Kidney (tissue), 14 donors: Measurements from ENCODE around the gene PCBP4. TPM values are rescaled to one million over a fixed set of nuclear protein-coding genes. Genes with fewer than 3 reads are reported as not detected.
A peak's percentile ranks its signal among the peaks of the same experiment; 100 is the strongest.
"Not testable (repeated sequence)": the region's sequence is repeated elsewhere in the genome, so short reads cannot be mapped to it uniquely, and the experiment has no call there.

ENCODE experiments used
- DNase-seq, 5 donors: peaks; one replicate each; pipeline ENCODE4 v3.0.0-alpha.2; 2013 to 2020
- FAIRE-seq: peaks from 2 replicates; lab custom pipeline; 2012; peaks lifted over from hg19 to GRCh38; lab: Jason Lieb, UNC
- H3K27ac ChIP-seq, 2 donors: one replicate each; pipeline ENCODE4 v1.7.0; 2013; ENCODE audit warnings: low read depth in 2 of 2, low read length in 2 of 2, inconsistent platforms in 1 of 2
- H3K27me3 ChIP-seq: one replicate; pipeline ENCODE4 v1.7.1; 2013; ENCODE audit warnings: low read length, inconsistent platforms; ENCODE audit not compliant: control insufficient read depth, insufficient read depth
- H3K36me3 ChIP-seq, 3 donors: one replicate each; pipeline versions ENCODE4 v1.7.0 to v1.7.1; 2013; ENCODE audit warnings: low read length in 3 of 3, control low read depth in 1 of 3, inconsistent platforms in 1 of 3; ENCODE audit not compliant: insufficient read depth in 3 of 3, control insufficient read depth in 2 of 3
- H3K4me1 ChIP-seq, 3 donors: one replicate each; pipeline versions ENCODE4 v1.7.0 to v1.7.1; 2013; ENCODE audit warnings: low read length in 3 of 3, inconsistent platforms in 1 of 3, low read depth in 1 of 3; ENCODE audit not compliant: control insufficient read depth in 2 of 3, insufficient read depth in 2 of 3
- H3K4me3 ChIP-seq, 3 donors: one replicate each; pipeline versions ENCODE4 v1.7.0 to v1.8.1; 2013; ENCODE audit warnings: low read length in 3 of 3, control low read depth in 1 of 3, inconsistent platforms in 1 of 3
- H3K9ac ChIP-seq, 3 donors: one replicate each; pipeline versions ENCODE4 v1.7.0 to v1.7.1; 2013; ENCODE audit warnings: low read length in 3 of 3, control low read depth in 1 of 3, inconsistent platforms in 1 of 3
- H3K9me3 ChIP-seq, 3 donors: one replicate each; pipeline versions ENCODE4 v1.7.0 to v1.7.1; 2013; ENCODE audit warnings: low read length in 3 of 3, control low read depth in 1 of 3, inconsistent platforms in 1 of 3; ENCODE audit not compliant: control insufficient read depth in 2 of 3, insufficient read depth in 1 of 3
- CTCF ChIP-seq: IDR thresholded peaks from 3 replicates; pipeline ENCODE4 v1.5.1; 2012; ENCODE audit warnings: mild to moderate bottlenecking, moderate library complexity, borderline replicate concordance; ENCODE audit not compliant: insufficient read depth; ENCODE audit errors: extremely low read depth
- intact Hi-C: fragments of 100-400 bp; cut with DNase I; formaldehyde crosslinking; loops from one replicate; pipeline ENCODE4 v1.11.1; 2022
- polyA plus RNA-seq: library from polyadenylated mRNA; stranded (reverse); fragments of 350-450 nt; fragmentation: Illumina TruSeq; extraction: RNeasy Lipid Tissue Mini Kit (QIAGEN cat#74804); gene quantifications from one replicate; pipeline ENCODE4 v1.2.3, GENCODE V29; 2014; ENCODE audit warnings: low read depth, low replicate concordance; ENCODE audit not compliant: insufficient read depth
- total RNA-seq: library from RNA; stranded (reverse); fragmentation: NEBNext Ultra II Directional; extraction: Animal tissue kit (Norgen Biotek cat#: 25700); gene quantifications from one replicate; pipeline ENCODE4 v1.2.1, GENCODE V29; 2021
- donor health status: control.
- donor health status: control.
- donor health status: control.
- donor health status: control.
- donor health status: control.
- donor health status: DM: yes; HTN: yes; CAD: no.
- donor health status: Normal renal cell carcinoma (clear cell type).

Gene PCBP4
- total and polyA plus RNA-seq, 2 donors from 2014 or later = 31.7 to 34.0 TPM

DNA sequence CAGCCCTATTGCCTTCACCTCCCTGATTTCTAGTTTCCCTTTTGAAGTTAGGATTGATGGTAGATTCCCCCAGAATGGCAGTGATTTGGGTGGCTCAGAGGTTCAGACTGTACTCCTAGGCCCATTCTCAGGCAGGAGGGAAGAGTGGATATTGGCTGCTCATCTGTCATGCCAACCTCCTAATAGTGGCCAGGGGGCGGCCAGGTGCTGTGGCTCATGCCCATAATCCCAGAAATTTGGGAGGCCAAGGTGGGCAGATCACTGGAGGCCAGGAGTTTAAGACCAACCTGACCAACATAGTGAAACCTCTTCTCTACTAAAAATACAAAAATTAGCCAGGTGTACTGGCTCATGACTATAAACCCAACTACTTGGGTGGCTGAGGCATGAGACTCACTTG lies 36.8 kb downstream of the PCBP4 start:
- DNase-seq (no peak), FAIRE-seq (no peak)
- H3K9ac ChIP-seq = no peak overlapping the region
- TF ChIP-seq CTCF = no peak
- intact Hi-C loops = no loop called here
- no peaks in the 10 kb centered on the region for H3K9me3 ChIP-seq
- no peak overlapping the region for H3K4me3 ChIP-seq
- H3K4me1 ChIP-seq = no peaks in the 10 kb centered on the region
- no peak overlapping the region for H3K27ac ChIP-seq
- no peaks in the 10 kb centered on the region for H3K27me3 ChIP-seq
- peaks cover 0 to 13% (median 6%) of the 10 kb centered on the region in 3 donors for H3K36me3 ChIP-seq

DNA sequence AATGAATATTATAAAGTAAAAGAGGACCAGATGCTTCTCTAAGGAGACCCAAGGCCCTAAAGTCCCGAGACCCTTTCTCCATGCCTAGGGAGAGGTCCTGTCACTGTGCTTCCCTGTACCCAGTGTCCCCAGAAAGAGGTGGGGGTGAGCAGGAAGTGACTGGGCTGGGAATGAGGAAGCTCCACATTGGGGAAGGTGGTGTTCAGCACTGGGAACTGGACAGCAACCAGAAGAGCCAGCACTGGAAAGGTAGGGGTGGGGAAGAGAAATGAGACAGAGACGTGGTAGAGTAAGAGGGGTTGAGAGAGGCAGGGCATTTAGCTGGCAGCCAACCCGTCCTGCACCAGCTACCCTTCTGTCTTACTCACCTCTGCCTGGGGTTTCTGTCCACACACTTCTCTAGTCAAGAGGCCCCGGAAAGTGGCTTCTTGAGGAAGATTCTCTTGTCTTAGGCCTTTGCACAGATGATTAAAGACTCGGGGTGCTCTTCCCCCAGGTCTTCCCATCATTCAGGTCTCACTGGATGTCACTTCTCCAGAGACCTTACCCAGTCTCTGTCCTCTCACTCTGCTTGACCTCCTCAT lies 37.7 kb downstream of the PCBP4 start:
- DNase-seq = peak in 2 of 5 donors; percentile 27 to 40
- Histone ChIP-seq H3K4me3 (no peak overlapping the region), H3K4me1 (no peaks in the 10 kb centered on the region), H3K36me3 (peaks cover 0 to 10% (median 4%) of the 10 kb centered on the region in 3 donors), H3K27ac (no peak overlapping the region), H3K27me3 (no peaks in the 10 kb centered on the region), H3K9me3 (no peaks in the 10 kb centered on the region), H3K9ac (no peak overlapping the region)
- no peak for TF ChIP-seq CTCF
- no peak for FAIRE-seq
- intact Hi-C loops = no loop called here

DNA sequence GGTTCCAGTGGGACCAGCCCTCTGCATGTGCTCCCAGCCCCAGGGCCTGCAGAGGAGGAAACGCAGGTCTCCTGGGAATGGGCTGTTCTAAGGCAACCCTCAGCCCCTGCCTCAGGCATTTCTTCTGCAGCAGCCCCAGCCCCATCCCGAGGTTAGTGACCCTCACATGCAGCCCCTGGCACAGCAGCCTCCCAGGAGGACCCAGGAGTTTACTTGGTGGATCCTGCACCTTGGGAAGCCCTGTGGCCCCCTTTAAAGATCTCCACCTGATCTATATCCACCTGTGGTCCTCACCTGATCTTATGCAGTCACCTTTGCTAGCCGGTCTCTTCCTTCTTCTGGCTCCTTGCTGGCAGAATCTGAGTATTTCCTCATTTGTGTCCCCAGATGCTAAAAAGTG lies 38.3 kb downstream of the PCBP4 start:
- H3K36me3 ChIP-seq, H3K9me3 ChIP-seq, H3K4me1 ChIP-seq, DNase-seq, H3K4me3 ChIP-seq, H3K27ac ChIP-seq, intact Hi-C loops, H3K27me3 ChIP-seq, H3K9ac ChIP-seq, FAIRE-seq: not testable (repeated sequence)

GRCh38 chr3:51928438-51928837 lies 38.8 kb downstream of the PCBP4 start:
- Histone ChIP-seq H3K9ac (no peak overlapping the region), H3K36me3 (peaks cover 0 to 2% (median under 1%) of the 10 kb centered on the region in 3 donors), H3K4me3 (no peak overlapping the region), H3K4me1 (no peaks in the 10 kb centered on the region), H3K27me3 (no peaks in the 10 kb centered on the region), H3K9me3 (no peaks in the 10 kb centered on the region), H3K27ac (no peak overlapping the region)
- intact Hi-C loops = no loop called here
- TF ChIP-seq CTCF = no peak
- DNase-seq (no peak), FAIRE-seq (no peak)
